GM18909 (cell line): ENCODE measurements around the gene CTSA.
A peak's percentile ranks its signal among the peaks of the same experiment; 100 is the strongest.

Experiments
- ATAC-seq: cut with Tn5 transposase; IDR thresholded peaks from one replicate; pipeline ENCODE4 v1.9.1; 2021; ENCODE audit warnings: mild to moderate bottlenecking; ENCODE audit not compliant: unreplicated experiment, poor library complexity

CTSA gene

GRCh38 chr20:45890985-45891983, at the start of gene CTSA, which contains the start of gene NEURL2:
CTSA (plus strand) TSS chr20:45891335; CDS start chr20:45891569, 234 bp downstream.
NEURL2 (minus strand) TSS chr20:45891208; CDS start chr20:45890991, 217 bp downstream.
- peak; percentile 76 for ATAC-seq

- no peak for ATAC-seq
These were observed 49.6 kb upstream of the CTSA start for GRCh38 chr20:45841407-45842129.

GRCh38 chr20:45842169-45842812, 48.8 kb upstream of the CTSA start:
- no peak for ATAC-seq

GRCh38 chr20:45843506-45843905, 47.6 kb upstream of the CTSA start:
- no peak for ATAC-seq

- no peak for ATAC-seq
These were observed 45.7 kb upstream of the CTSA start for GRCh38 chr20:45845452-45845851.

GRCh38 chr20:45848421-45848820, 42.7 kb upstream of the CTSA start:
- ATAC-seq: no peak

GRCh38 chr20:45848969-45849582, 42.1 kb upstream of the CTSA start:
- no peak for ATAC-seq

- ATAC-seq: no peak
These were observed 40.9 kb upstream of the CTSA start for GRCh38 chr20:45850238-45850637.

- no peak for ATAC-seq
These were observed 40.2 kb upstream of the CTSA start for GRCh38 chr20:45850926-45851325.

- no peak for ATAC-seq
These were observed 39.6 kb upstream of the CTSA start for GRCh38 chr20:45851501-45851900.

- ATAC-seq: no peak
These were observed 38.8 kb upstream of the CTSA start for GRCh38 chr20:45852326-45852725.

- ATAC-seq: no peak
These were observed 37.7 kb upstream of the CTSA start for GRCh38 chr20:45853484-45853883.

GRCh38 chr20:45857114-45857881, 33.8 kb upstream of the CTSA start, which contains the start of the genes ACOT8 and ZSWIM3:
ACOT8 (minus strand) TSS chr20:45857392; CDS start chr20:45857315, 77 bp downstream.
ZSWIM3 (plus strand) TSS chr20:45857614; CDS start chr20:45857826, 212 bp downstream.
- ATAC-seq: peak; percentile 95

GRCh38 chr20:45857882-45858216, 33.3 kb upstream of the CTSA start:
- peak; percentile 15 for ATAC-seq

GRCh38 chr20:45859916-45860315, 31.2 kb upstream of the CTSA start:
- no peak for ATAC-seq

GRCh38 chr20:45860560-45861220, 30.4 kb upstream of the CTSA start:
- no peak for ATAC-seq

GRCh38 chr20:45861221-45862075, 29.7 kb upstream of the CTSA start:
- ATAC-seq: no peak
